Erythroblast (primary cell): Measurements from ENCODE around the gene IDE.
"Not testable (repeated sequence)": the region's sequence is repeated elsewhere in the genome, so short reads cannot be mapped to it uniquely, and the experiment has no call there.

Experiments used
- DNase-seq, 2 experiments: peaks; one replicate each; lab custom pipeline; 2025; lab: John Stamatoyannopoulos, UW
- GATA1 ChIP-seq: IDR thresholded peaks from 2 replicates; pipeline ENCODE4 v1.6.1; 2011; ENCODE audit warnings: low read depth, mild to moderate bottlenecking, control low read depth, low read length, moderate library complexity
- POLR2A ChIP-seq: IDR thresholded peaks from 2 replicates; pipeline ENCODE4 v1.6.1; 2011; ENCODE audit warnings: mild to moderate bottlenecking, low read length

The IDE gene

GRCh38 chr10:92574548-92575261 is 812 bp upstream of the IDE start:
- TF ChIP-seq POLR2A = no peak
- TF ChIP-seq GATA1 = no peak
- DNase-seq = peak in 1 of 2 experiments; percentile 56

GRCh38 chr10:92573091-92573797 is 649 bp downstream of the IDE start:
- no peak for TF ChIP-seq GATA1
- no peak for TF ChIP-seq POLR2A
- DNase-seq = peak; percentile 71 to 73

GRCh38 chr10:92572362-92573090 is 1.4 kb downstream of the IDE start:
- TF ChIP-seq GATA1 (no peak), POLR2A (no peak)
- peak; percentile 8 to 31 for DNase-seq

- no peak for TF ChIP-seq GATA1
- DNase-seq = peak in 1 of 2 experiments; percentile 12
These were observed 2.2 kb downstream of the IDE start for GRCh38 chr10:92571649-92572048.

- DNase-seq = not testable (repeated sequence)
These were observed 4.2 kb downstream of the IDE start for GRCh38 chr10:92569663-92570062.

- DNase-seq = no peak
These were observed 4.8 kb downstream of the IDE start for GRCh38 chr10:92569071-92569470.

GRCh38 chr10:92567952-92568600 is 5.8 kb downstream of the IDE start:
- TF ChIP-seq GATA1 (no peak), POLR2A (no peak)
- no peak for DNase-seq

More at GRCh38 chr10:92569071-92569470, 4.8 kb downstream of the IDE start:
- TF ChIP-seq POLR2A (no peak), GATA1 (no peak)

- peak in 1 of 2 experiments; percentile 20 for DNase-seq
- no peak for TF ChIP-seq GATA1
- no peak for TF ChIP-seq POLR2A
These were observed 11.5 kb downstream of the IDE start for GRCh38 chr10:92562424-92562823.

GRCh38 chr10:92559046-92559445 is 14.8 kb downstream of the IDE start:
- TF ChIP-seq POLR2A = no peak
- TF ChIP-seq GATA1 = no peak

GRCh38 chr10:92553959-92554358 is 19.9 kb downstream of the IDE start:
- no peak for TF ChIP-seq POLR2A
- TF ChIP-seq GATA1 = no peak
- DNase-seq = no peak

More at GRCh38 chr10:92559046-92559445, 14.8 kb downstream of the IDE start:
- no peak for DNase-seq

GRCh38 chr10:92552310-92552709 is 21.6 kb downstream of the IDE start:
- DNase-seq = no peak
- TF ChIP-seq GATA1 = no peak

GRCh38 chr10:92550924-92551323 is 23.0 kb downstream of the IDE start:
- TF ChIP-seq POLR2A = no peak
- no peak for TF ChIP-seq GATA1
- no peak for DNase-seq

- no peak for DNase-seq
- TF ChIP-seq GATA1 (no peak), POLR2A (no peak)
These were observed 26.2 kb downstream of the IDE start for GRCh38 chr10:92547676-92548075.
